ENCODE results near the gene ANK3. TPM values are rescaled to one million over a fixed set of nuclear protein-coding genes. Genes with fewer than 3 reads are reported as not detected.

ANK3 gene
- total and polyA plus RNA-seq, 3 donors from 2014 or later = 23.5 to 39.9 (median 38.6) TPM

- intact Hi-C loops (cut with DNase I; ENCODE audit: low total_unique reads) = no loop called here
- no peak for DNase-seq
- no peaks in the 10 kb centered on the region for H3K4me1 ChIP-seq
- H3K9me3 ChIP-seq = no peaks in the 10 kb centered on the region
- no peak for TF ChIP-seq POLR2A (IDR thresholded peaks at IDR 0.05)
- TF ChIP-seq, protein P1, sequence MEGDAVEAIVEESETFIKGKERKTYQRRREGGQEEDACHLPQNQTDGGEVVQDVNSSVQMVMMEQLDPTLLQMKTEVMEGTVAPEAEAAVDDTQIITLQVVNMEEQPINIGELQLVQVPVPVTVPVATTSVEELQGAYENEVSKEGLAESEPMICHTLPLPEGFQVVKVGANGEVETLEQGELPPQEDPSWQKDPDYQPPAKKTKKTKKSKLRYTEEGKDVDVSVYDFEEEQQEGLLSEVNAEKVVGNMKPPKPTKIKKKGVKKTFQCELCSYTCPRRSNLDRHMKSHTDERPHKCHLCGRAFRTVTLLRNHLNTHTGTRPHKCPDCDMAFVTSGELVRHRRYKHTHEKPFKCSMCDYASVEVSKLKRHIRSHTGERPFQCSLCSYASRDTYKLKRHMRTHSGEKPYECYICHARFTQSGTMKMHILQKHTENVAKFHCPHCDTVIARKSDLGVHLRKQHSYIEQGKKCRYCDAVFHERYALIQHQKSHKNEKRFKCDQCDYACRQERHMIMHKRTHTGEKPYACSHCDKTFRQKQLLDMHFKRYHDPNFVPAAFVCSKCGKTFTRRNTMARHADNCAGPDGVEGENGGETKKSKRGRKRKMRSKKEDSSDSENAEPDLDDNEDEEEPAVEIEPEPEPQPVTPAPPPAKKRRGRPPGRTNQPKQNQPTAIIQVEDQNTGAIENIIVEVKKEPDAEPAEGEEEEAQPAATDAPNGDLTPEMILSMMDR (IDR thresholded peaks at IDR 0.05) = no peak
- no peak overlapping the region for H3K4me3 ChIP-seq
- no peaks in the 10 kb centered on the region for H3K36me3 ChIP-seq (ENCODE audit: low read depth, missing control alignments)
- H3K27me3 ChIP-seq = no peaks in the 10 kb centered on the region
- H3K27ac ChIP-seq = no peak overlapping the region
These were observed 158.8 kb downstream of the ANK3 start for GRCh38 chr10:60230892-60231291.

DNA sequence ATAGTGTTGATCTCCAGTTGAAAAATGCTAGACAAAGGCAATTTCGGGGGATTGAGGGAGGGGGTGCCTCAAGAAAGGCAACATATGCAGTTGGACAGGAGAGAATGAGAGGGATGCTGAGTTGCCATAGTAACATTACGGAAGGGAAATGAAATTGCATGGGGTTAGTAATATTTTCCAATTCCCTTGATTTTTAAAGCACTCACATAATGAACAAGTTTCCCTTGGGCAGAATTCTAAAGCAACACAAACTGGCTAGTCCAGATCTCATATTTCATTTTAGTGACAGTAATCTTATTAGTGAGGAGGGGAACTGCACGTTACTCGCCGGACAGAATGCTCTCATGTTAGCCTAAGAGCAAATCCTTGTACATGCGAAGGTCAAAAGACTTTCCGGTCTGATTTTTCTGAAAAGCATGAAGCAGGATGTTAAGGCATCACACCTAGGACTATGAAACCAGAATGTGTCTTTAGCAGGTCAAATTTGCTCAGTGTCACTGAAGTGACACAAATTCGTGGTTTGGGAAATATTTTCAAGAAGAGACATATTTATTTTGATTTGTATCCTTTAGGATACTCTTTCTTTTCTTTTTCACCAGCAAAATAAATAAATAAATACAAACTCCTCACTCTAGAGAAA lies 165.5 kb downstream of the ANK3 start:
- intact Hi-C loops (cut with DNase I; ENCODE audit: low total_unique reads) = no loop called here
- Histone ChIP-seq H3K36me3 (ENCODE audit: low read depth, missing control alignments) (no peaks in the 10 kb centered on the region), H3K4me3 (no peak overlapping the region), H3K4me1 (no peaks in the 10 kb centered on the region), H3K9me3 (no peaks in the 10 kb centered on the region), H3K27me3 (no peaks in the 10 kb centered on the region), H3K27ac (no peak overlapping the region)
- 84 to 92% methylated on average over 8 of the region's 8 CpGs for WGBS, 2 donors
- DNase-seq = no peak
- TF ChIP-seq, protein P1 (IDR thresholded peaks at IDR 0.05) = no peak
- TF ChIP-seq POLR2A (IDR thresholded peaks at IDR 0.05) = no peak

DNA sequence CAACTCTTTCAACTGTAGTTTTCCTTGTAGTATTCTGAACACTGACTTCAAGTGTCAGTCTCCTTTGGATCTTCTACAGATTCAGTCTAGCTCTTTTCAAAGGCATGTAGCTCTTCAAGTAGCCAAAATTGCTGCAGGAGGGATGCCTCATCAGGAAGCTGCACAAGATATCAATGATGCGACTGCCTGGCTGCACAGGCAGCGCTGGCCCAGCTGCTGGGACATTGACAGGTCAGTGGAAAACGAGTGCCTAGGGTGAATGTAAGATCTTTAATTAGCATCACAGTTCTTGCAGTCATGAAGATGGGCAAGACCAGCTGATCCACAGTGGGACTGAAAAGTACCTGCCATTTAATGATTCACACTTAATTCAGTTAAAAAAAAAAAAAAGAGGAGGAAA lies 167.6 kb downstream of the ANK3 start:
- no peak for DNase-seq
- Histone ChIP-seq H3K27ac (no peak overlapping the region), H3K4me3 (no peak overlapping the region), H3K4me1 (no peaks in the 10 kb centered on the region), H3K27me3 (no peaks in the 10 kb centered on the region), H3K9me3 (no peaks in the 10 kb centered on the region), H3K36me3 (ENCODE audit: low read depth, missing control alignments) (no peaks in the 10 kb centered on the region)
- intact Hi-C loops (cut with DNase I; ENCODE audit: low total_unique reads) = no loop called here
- TF ChIP-seq, protein P1 (IDR thresholded peaks at IDR 0.05) = no peak
- no peak for TF ChIP-seq POLR2A (IDR thresholded peaks at IDR 0.05)
- WGBS, 2 donors = 57 to 65% methylated on average over 3 of the region's 3 CpGs

DNA sequence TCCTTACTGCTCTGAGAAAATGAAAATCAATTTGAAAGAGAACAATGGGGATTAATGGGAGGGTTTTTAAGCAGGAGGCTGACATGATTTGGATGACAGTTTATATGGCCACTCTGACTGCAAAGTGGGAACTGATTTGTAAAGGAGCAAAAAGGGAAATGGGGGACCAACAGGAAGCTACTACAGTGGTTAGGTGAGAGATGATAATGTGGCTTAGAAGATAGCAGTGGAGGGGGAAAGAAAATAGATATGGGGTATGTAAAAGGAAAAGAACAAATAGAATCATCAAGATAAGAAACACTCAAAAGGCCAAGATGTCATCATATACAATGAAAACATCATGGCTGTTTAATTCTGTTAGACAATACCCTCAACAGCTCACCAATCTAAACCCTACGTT lies 177.5 kb downstream of the ANK3 start:
- Histone ChIP-seq H3K4me3 (no peak overlapping the region), H3K4me1 (no peaks in the 10 kb centered on the region), H3K36me3 (ENCODE audit: low read depth, missing control alignments) (no peaks in the 10 kb centered on the region), H3K9me3 (no peaks in the 10 kb centered on the region), H3K27ac (no peak overlapping the region), H3K27me3 (no peaks in the 10 kb centered on the region)
- no peak for DNase-seq
- intact Hi-C loops (cut with DNase I; ENCODE audit: low total_unique reads) = no loop called here
- TF ChIP-seq, protein P1 (IDR thresholded peaks at IDR 0.05) = no peak
- no peak for TF ChIP-seq POLR2A (IDR thresholded peaks at IDR 0.05)
- WGBS, 2 donors = 85 to 94% methylated on average over 1 of the region's 1 CpG

All from testis (tissue), 3 donors.